Measurements from ENCODE around the gene PPP2R3B.

PPP2R3B gene

DNA sequence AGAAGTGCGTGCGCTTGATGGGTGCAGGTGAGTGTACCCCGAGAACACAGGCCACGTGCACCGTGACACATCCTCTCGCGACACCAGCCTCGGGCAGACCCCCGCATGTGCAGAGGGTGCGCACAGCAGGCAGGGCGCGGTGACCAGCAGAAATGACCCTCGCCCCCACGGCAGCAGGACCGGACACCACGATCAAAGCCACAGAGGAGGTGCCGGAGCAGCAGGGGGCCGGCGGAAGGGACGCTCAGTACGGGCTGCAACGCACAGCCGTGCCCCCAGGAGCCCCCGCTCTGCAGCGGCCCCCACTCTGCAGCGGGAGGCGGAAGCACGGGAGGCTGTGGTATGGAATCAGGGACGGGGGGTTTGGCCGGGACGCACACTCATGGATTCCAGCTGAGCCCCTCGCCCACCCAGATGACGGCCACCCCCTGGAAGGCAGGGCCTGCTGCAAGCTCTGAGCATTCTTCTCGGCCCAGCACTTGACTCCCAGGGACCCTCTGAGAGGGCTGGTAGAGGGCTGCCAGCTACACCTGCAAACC, 17.1 kb downstream of the PPP2R3B start:
- no peak for DNase-seq

DNA sequence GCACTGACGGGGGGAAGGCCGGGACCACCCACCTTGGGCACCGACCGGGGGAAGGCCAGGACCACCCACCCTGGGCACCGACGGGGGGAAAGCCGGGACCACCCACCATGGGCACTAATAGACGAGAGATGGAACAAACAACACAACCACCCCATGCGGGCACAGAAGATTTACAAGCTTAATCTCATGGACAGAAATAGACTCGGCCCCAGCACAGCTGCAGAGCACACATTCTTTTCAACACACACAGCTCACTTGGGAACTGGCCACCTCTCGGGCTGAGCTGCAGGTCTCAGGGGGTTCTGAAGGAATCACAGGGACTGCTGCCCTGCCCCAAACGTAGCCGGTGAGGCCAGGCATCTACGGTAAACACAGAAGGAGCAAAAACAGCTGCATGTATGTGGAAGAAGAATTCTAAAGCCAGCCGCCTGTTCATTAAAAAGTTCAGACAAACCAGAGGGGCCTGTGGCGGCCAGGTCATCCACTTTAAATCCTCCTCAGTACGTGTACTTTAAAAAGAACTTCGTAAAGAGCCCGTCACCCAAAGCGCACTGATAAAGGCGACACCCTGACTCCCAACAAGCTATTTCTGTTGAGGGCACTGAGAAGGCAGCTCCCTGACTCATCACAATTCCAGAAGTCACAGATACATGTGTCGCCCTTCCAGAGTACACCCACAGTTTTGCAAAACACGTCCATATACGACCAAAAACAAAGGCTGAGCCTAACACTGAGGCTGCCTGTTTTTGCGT, 17.7 kb downstream of the PPP2R3B start:
- DNase-seq, result no peak

DNA sequence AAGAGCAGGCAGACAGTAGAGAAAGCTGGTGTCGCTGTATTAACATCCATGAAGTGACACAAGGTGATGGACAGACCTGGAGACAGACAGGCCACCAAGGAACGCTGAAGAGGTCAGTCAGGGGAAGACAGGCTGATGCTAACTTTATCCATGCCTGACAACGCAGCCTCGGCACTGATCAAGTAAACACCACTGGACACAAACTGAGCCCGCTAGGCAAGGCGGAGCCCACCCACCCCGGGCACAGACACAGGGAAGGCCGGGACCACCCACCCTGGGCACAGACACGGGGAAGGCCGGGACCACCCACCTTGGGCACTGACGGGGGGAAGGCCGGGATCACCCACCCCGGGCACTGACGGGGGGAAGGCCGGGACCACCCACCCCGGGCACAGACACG, 18.8 kb downstream of the PPP2R3B start:
- no peak for DNase-seq

DNA sequence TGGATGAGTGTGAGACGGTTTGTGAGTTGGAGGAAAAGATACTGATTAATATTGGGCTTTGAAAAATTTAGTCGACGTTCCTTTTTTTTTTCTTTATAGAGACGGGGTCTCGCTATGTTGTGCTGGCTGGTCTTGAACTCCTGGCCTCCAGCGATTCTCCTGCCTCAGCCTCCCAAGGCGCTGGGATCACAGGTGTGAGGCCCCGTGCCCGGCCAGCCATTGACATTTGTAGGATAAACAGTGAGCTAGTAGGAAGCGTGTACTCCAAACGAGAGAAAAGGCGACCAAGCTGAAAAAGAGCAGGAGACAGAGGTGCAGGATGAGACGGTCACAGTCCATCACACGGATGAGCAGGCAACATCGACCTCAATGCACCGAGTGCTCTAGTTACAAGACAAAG, 19.4 kb downstream of the PPP2R3B start:
- DNase-seq, result no peak

DNA sequence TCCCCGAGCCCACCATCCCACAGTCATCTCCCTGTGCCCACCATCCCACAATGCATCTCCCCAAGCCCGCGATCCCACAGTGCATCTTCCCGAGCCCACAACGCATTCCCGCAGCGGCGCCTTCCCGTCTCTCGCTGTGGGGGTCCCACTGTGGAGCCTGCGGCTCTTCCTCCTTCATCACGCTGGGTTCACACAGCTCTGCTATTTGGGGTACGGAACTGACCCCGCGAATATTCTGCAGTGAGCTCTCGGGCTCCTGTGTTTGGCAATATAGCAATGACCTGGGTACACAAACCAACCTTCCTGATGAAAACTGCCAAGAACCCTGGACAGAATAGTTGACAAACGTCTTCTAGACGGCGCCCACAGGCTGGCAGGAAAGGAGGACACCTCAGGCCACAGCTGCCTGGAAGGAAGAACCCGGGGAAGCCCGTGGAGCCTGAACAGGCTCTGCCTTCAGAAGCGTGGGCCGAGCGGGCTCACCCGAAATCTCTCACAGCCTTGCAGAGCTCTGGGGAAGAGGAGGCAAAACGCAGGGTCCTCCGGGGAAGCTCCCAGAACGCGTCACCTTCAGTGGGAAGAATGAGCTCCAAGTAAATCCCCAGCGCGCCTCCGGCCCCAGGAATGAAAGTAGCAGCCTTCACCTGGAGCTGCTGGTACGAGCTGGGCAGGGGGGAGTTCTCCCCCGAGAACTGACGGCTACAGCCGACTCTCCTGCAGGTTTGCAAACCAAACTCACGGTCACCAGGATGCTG, 22.9 kb downstream of the PPP2R3B start:
- no peak for DNase-seq

DNA sequence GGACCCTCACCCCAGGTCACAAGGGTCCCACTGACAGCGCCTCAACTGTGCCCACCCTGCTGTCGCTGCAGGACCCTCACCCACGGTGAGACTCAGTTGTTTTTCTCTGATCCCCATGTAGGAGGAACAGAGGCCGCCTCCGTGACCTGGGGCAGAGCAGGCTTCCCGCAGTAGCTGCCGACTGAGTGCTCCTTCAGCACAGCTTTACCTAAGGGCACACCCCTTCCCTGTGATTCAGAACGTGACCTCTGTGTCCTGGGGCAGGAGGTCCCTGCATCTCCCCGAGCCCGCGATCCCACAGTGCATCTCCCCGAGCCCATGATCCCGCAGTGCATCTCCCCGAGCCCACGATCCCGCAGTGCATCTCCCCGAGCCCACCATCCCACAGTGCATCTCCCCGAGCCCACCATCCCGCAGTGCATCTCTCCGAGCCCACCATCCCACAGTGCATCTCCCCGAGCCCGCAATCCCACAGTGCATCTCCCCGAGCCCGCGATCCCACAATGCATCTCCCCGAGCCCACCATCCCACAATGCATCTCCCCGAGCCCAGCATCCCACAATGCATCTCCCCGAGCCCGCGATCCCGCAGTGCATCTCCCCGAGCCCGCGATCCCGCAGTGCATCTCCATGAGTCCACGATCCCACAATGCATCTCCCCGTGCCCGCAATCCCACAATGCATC, 23.6 kb downstream of the PPP2R3B start:
- no peak for DNase-seq

DNA sequence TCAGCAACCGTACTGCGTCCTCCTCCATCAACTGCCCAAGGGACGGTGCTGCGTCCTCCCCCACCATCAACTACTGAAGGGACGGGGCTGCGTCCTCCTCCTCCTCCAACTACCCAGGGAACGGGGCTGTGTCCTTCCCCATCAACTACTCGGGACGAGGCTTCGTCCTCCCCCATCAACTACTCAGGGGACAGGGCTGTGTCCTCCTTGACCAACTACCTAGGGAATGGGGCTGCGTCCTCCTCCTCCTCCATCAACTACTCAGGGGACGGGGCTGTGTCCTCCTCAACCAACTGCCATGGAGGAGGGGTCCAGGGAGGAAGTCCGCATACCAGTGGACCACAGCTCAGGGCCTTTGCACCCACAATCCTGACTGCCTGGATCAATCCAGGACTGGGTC, 24.4 kb downstream of the PPP2R3B start:
- DNase-seq, result no peak

DNA sequence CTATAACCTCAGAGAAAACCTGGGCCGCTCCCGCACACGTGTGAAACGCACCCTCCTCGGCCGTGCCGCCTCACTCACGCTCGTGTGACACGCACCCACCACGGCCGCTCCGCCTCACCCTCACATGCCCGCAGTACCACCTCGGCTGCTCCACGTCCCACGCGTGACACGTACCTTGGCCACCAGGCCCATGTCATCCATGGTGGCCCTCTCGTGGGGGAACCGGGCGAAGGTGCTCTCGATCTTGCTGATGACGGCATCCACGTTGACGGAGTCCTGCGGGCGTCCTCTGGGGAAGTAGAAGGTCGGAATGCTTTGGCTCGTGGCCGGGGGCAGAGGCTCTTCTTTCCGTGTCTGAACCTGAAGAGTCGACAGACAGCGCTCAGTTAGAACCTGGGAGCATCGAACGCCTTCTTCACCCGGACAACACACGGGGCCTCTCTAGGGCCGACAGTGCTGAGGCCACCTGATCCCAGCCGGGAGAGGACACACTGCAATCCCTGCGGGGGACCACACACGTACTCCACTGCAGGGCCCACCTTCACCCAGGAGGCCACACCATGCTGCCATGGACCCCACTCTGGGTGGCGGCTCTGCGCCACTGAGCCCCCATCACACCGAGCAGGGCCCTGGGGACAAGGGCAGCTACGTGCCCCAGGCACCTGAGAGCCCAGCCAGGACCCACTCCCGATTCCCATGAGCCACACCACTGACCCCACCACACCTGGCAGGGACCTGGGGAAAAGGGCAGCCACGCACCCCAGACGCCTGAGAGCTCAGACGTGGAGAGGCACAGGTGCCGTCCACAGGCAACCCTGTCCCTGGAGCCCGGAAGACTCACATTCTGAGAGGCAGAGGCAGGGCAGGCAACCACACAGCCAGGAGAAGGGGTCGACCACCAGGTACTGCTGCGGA, 25.2 kb downstream of the PPP2R3B start:
- DNase-seq, result no peak

- DNase-seq, result no peak
Measured at GRCh38 chrX:360496-361150, 26.1 kb downstream of the PPP2R3B start.

GRCh38 chrX:358651-359143, 28.0 kb downstream of the PPP2R3B start:
- no peak for DNase-seq

DNA sequence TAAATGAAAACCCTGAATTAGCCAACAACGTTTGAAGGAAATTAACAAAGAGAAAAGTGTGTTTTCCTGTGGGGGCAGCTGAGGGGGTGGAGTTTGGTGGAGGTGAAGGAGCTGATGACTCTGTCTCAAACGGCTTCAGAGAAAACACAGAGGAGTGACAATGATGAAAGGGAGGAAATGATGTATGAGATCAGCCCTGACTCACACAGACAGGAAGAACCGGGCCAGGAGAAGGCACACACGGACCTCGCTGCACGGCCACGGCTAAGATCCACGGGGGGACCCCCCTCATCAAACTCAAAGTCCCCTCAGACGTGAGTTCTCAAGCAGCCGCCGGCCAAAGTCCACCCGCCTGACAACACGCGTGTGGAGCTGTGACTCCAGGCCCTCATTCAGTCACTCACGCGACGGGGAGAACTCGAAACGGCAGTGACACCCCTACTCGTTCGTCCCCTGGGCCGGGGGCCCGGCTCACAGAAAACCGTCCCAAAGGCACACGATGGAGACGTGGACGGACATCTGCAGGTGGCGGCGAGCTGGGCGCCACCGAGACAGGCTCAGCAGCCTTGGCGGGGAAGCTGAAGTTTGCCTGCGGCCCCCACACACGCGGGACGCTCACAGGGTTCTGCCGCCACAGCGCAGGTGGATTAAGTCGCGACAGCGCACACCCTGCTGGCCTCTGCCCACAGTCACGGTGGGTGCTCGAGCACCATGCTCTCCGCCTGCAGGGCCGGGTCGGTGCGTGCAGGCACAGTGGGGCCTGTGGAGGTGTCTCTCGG, 28.8 kb downstream of the PPP2R3B start:
- DNase-seq, result peak; percentile 60

DNA sequence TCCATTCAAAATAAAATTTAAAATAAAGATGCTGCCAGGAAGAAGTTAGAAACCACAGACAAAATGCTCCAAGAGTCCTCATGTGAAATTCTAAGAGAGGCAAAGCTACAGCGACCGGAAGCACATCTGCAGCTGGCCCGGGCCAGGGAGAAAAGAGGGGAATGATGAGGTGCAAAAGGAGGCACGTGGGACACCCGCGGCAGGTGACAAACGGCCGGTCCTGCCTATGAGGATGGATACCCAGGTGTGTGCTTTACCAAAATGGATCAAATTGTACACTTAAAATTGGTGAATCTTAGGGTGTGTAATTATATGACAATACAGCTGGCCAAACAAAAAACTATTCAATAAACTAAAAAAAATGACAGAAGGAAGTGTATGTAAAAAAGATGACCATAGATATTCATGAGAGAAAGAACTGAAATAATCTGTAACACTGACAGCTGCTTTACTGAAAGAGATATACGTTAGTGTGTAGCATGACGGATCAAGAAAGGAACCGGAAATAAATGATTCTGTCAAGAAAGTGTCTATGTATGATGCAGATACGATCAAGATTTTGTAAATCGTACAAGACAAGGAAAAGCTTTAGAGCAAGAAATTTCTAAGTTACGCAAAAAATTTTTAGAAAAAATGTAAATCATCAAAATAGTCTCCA, 29.5 kb downstream of the PPP2R3B start:
- DNase-seq, result no peak

DNA sequence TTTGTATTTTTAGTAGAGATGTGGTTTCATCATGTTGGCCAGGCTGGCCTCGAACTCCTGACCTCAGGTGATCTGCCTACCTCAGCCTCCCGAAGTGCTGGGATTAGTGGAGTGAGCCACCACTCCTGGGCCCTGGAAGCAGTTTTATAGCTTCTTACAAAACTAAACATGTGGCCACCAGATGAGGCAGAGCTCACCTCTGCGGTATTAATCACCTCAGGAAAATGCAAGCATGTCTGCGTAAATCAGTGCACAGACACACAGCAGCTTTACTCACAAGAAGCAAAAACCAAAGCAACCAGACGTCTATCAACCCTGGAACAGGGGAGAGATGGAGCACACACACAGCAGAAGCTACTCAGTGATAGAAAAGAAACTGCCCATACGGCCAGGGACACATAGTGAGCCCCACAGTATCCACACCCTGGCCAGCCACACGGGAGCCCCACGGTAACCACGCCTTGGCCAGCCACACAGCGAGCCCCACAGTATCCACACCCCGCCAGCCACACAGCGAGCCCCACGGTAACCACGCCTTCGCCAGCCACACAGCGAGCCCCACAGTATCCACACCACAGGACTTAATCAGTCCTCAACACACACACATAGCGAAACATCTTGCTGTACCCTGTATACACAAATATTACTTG, 30.2 kb downstream of the PPP2R3B start:
- no peak for DNase-seq

- DNase-seq, result no peak
Measured at GRCh38 chrX:355329-356050, 31.2 kb downstream of the PPP2R3B start.

- DNase-seq, result no peak
Measured at GRCh38 chrX:353566-354535, 32.9 kb downstream of the PPP2R3B start.

- DNase-seq, result no peak
Measured at GRCh38 chrX:352582-353314, 34.0 kb downstream of the PPP2R3B start.

- DNase-seq, result no peak
Measured at GRCh38 chrX:352181-352580, 34.5 kb downstream of the PPP2R3B start.
